OCI-LY7 (cell line): ENCODE data around the gene CDK14. TPM values are rescaled to one million over a fixed set of nuclear protein-coding genes. Genes with fewer than 3 reads are reported as not detected.

Experiments
- BruUV-seq: library from RNA; stranded (reverse); fragments of 400-500 nt; replicated peaks from 2 replicates; lab custom pipeline; 2021; lab: Mats Ljungman, UMichigan
- CTCF ChIA-PET: fragments of 300-600 bp; sonication (Branson Sonifier 250); formaldehyde crosslinking; loops from one replicate; lab custom pipeline; 2022; ENCODE audit warnings: antibody characterized with exemption; ENCODE audit not compliant: unreplicated experiment; lab: Charles Lee
- POLR2A ChIA-PET: fragments of 300-600 bp; sonication (Branson Sonifier 250); formaldehyde crosslinking; loops from one replicate; lab custom pipeline; 2022; ENCODE audit warnings: antibody characterized with exemption; lab: Charles Lee
- DNase-seq: peaks from one replicate; pipeline ENCODE4 v3.0.0-alpha.2; 2015; ENCODE audit warnings: low spot score
- H2AFZ ChIP-seq: fragments of 200-600 bp; sonication (generic), shearing (Covaris generic); 2 replicates; pipeline ENCODE4 v1.6.1; 2014; ENCODE audit warnings: mild to moderate bottlenecking, antibody characterized with exemption, low read length, moderate library complexity
- H3K27ac ChIP-seq: fragments of 200-600 bp; sonication (generic); 2 replicates; pipeline ENCODE4 v1.5.1; 2014; ENCODE audit warnings: mixed run types, low read depth, mild to moderate bottlenecking, moderate library complexity, low read length, inconsistent platforms; ENCODE audit not compliant: poor library complexity, severe bottlenecking
- H3K36me3 ChIP-seq: fragments of 200-600 bp; sonication (generic); 2 replicates; pipeline ENCODE4 v1.6.1; 2014; ENCODE audit warnings: mild to moderate bottlenecking, antibody characterized with exemption, low read length, moderate library complexity, mixed read lengths; ENCODE audit not compliant: insufficient read depth
- H3K4me1 ChIP-seq: fragments of 200-600 bp; sonication (generic); 2 replicates; pipeline ENCODE4 v1.5.1; 2014; ENCODE audit warnings: mild to moderate bottlenecking, low read length; ENCODE audit not compliant: insufficient read depth, poor library complexity, severe bottlenecking
- H3K4me2 ChIP-seq: fragments of 200-600 bp; sonication (generic); 2 replicates; pipeline ENCODE4 v1.6.1; 2014; ENCODE audit warnings: mild to moderate bottlenecking, low read length
- H3K4me3 ChIP-seq: fragments of 200-600 bp; sonication (generic); 2 replicates; pipeline ENCODE4 v1.5.1; 2014; ENCODE audit warnings: mild to moderate bottlenecking, low read depth, low read length; ENCODE audit not compliant: poor library complexity, severe bottlenecking
- H3K79me2 ChIP-seq: fragments of 200-600 bp; sonication (generic); 2 replicates; pipeline ENCODE4 v1.6.1; 2016; ENCODE audit warnings: low read depth, mild to moderate bottlenecking, low read length, moderate library complexity, mixed read lengths; ENCODE audit not compliant: insufficient read depth
- H3K9me2 ChIP-seq: fragments of 200-600 bp; sonication (generic); 2 replicates; pipeline ENCODE4 v1.6.1; 2016; ENCODE audit warnings: mild to moderate bottlenecking, low read length, mixed read lengths; ENCODE audit not compliant: insufficient read depth
- H3K9me3 ChIP-seq: fragments of 200-600 bp; sonication (generic); 2 replicates; pipeline ENCODE4 v1.6.1; 2014; ENCODE audit warnings: mild to moderate bottlenecking, mixed run types, low read length, mixed read lengths
- H4K20me1 ChIP-seq: fragments of 200-600 bp; sonication (generic); 2 replicates; pipeline ENCODE4 v1.6.1; 2014; ENCODE audit warnings: mild to moderate bottlenecking, antibody characterized with exemption, low read length, moderate library complexity, mixed read lengths; ENCODE audit not compliant: insufficient read depth
- CTCF ChIP-seq: fragments of 200-600 bp; sonication (generic); conservative IDR thresholded peaks from 2 replicates; pipeline ENCODE4 v1.5.1; 2014; ENCODE audit warnings: mild to moderate bottlenecking, antibody characterized with exemption, low read length, moderate library complexity, mixed read lengths
- EZH2phosphoT487 ChIP-seq: fragments of 200-600 bp; sonication (generic); IDR thresholded peaks from 2 replicates; pipeline ENCODE4 v1.6.1; 2018; ENCODE audit warnings: low read depth, borderline replicate concordance, mild to moderate bottlenecking, mixed run types, antibody characterized with exemption, low read length, moderate library complexity, mixed read lengths
- intact Hi-C: fragments of 100-400 bp; cut with micrococcal nuclease; formaldehyde crosslinking; loops from one replicate; pipeline ENCODE4 v1.10.0; 2022; ENCODE audit not compliant: unreplicated experiment
- total RNA-seq, 2 experiments: library from RNA; depleted of rRNA in 1 of 2; stranded (reverse); fragments of >200 nt in 1 of 2; shearing (Covaris generic) in 1 of 2; gene quantifications; 2 replicates each; pipeline ENCODE4 v1.2.3, GENCODE V29; 2014 to 2022

CDK14 gene
- total RNA-seq, 2 experiments from 2014 or later, result 90.7 to 111 TPM

GRCh38 chr7:90859521-90859920 is 263.4 kb downstream of the CDK14 start:
- POLR2A ChIA-PET, result no interaction called here
- no peaks in the 10 kb centered on the region for H3K79me2 ChIP-seq
- no peaks in the 10 kb centered on the region for H3K9me2 ChIP-seq
- CTCF ChIA-PET, result no interaction called here
- BruUV-seq, result no TSS peak
- no peak overlapping the region for H2AFZ ChIP-seq
- DNase-seq, result no peak
- H3K36me3 ChIP-seq, result peaks cover 10% of the 10 kb centered on the region; the same call in 1 of the 2 replicates
- no peak overlapping the region for H3K4me3 ChIP-seq
- H3K4me1 ChIP-seq, result no peaks in the 10 kb centered on the region
- no peak overlapping the region for H3K27ac ChIP-seq
- no peaks in the 10 kb centered on the region for H4K20me1 ChIP-seq
- H3K9me3 ChIP-seq, result no peaks in the 10 kb centered on the region
- H3K4me2 ChIP-seq, result no peak overlapping the region
- intact Hi-C loops, result no loop called here
- TF ChIP-seq EZH2phosphoT487 (no peak), CTCF (no peak)

- DNase-seq, result no peak
- Histone ChIP-seq H3K79me2 (no peaks in the 10 kb centered on the region), H3K4me2 (no peak overlapping the region), H2AFZ (no peak overlapping the region), H3K36me3 (peaks cover 37% of the 10 kb centered on the region), H3K9me2 (no peaks in the 10 kb centered on the region), H3K4me1 (no peaks in the 10 kb centered on the region), H3K9me3 (no peaks in the 10 kb centered on the region), H4K20me1 (no peaks in the 10 kb centered on the region), H3K27ac (no peak overlapping the region), H3K4me3 (no peak overlapping the region)
- ChIA-PET POLR2A (interaction anchor here (1.0 kb wide), 1 partner anchor 10 kb away, joined by 3 read pairs; no protein-coding TSS in a partner anchor), CTCF (no interaction called here)
- TF ChIP-seq EZH2phosphoT487 (no peak), CTCF (no peak)
- no TSS peak for BruUV-seq
- intact Hi-C loops, result no loop called here
Measured at GRCh38 chr7:90864088-90864487, 268.0 kb downstream of the CDK14 start.

GRCh38 chr7:90869335-90869734 is 273.2 kb downstream of the CDK14 start:
- H3K4me1 ChIP-seq, result no peaks in the 10 kb centered on the region
- no peak overlapping the region for H2AFZ ChIP-seq
- ChIA-PET CTCF (interaction anchor here (0.8 kb wide), 1 partner anchor 50 kb away, joined by 3 read pairs; no protein-coding TSS in a partner anchor), POLR2A (interaction anchor here (0.7 kb wide), 1 partner anchor 335 kb away, joined by 3 read pairs; no protein-coding TSS in a partner anchor)
- H3K36me3 ChIP-seq, result peaks cover 59% of the 10 kb centered on the region
- H3K9me3 ChIP-seq, result no peaks in the 10 kb centered on the region
- no peak overlapping the region for H3K27ac ChIP-seq
- no peak overlapping the region for H3K4me3 ChIP-seq
- H3K79me2 ChIP-seq, result no peaks in the 10 kb centered on the region
- intact Hi-C loops, result no loop called here
- no peaks in the 10 kb centered on the region for H3K9me2 ChIP-seq
- H4K20me1 ChIP-seq, result no peaks in the 10 kb centered on the region
- H3K4me2 ChIP-seq, result no peak overlapping the region
- DNase-seq, result no peak
- no TSS peak for BruUV-seq
- TF ChIP-seq EZH2phosphoT487 (no peak), CTCF (no peak)
